Endometrial microvascular endothelial cells (primary cell): Measurements from ENCODE around the gene SYNGAP1. TPM values are rescaled to one million over a fixed set of nuclear protein-coding genes. Genes with fewer than 3 reads are reported as not detected.
"Not testable (repeated sequence)": the region's sequence is repeated elsewhere in the genome, so short reads cannot be mapped to it uniquely, and the experiment has no call there.

Source experiments
- in situ Hi-C: cut with HindIII; loops from 2 replicates; pipeline ENCODE4 v1.10.0; 2017; ENCODE audit warnings: low sequenced_read_pairs, low pct_unique_long_range_greater_than_20kb; ENCODE audit errors: inconsistent ontology term
- total RNA-seq: library from RNA; depleted of rRNA; stranded (reverse); fragments of >200 nt; gene quantifications from one replicate; pipeline ENCODE4 v1.2.3, GENCODE V29; 2015; ENCODE audit errors: inconsistent ontology term

The SYNGAP1 gene
- 1.7 TPM for total RNA-seq

DNA sequence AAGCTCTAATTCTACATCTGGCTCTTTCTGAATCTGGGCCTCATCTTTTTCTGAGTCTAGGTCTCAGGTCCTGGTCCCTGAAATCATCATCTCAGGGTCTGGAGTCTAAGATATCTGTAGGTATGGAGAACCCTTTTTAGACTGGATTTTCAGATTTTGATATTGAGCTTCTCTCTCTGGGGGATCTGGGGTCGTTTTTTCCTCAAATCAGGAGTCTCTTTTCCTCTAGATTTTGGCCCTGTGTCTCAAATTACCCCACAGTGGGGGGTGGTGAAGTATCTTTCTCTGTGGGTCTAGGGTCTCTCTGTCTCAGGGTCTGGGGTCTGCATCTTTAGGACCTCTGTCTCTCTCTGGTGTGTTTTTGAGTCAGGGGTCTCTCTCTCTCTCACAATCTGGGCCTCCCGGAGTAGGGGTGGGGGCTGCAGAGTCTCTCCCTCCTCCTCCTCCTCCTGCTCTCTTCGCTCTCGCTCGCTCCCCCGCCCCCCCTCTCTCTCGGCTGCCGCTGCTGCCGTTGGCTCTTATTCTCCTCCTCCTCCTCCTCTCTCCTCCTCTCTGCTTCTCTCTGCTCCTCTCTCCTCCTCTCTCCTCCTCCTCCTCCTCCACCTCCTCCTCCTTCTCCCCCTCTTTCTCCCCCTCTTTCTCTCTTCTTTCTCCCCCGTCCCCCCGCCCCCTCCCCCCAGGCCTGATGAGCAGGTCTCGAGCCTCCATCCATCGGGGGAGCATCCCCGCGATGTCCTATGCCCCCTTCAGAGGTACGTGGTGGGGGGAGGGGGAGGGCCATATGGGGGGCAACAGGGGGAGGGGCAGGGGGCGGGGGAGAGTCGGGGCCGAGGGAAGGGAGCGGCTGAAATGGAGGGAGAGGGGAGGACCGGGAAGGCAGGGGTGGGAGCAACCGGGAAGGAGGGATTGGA, at the start of gene SYNGAP1:
Gene SYNGAP1, plus strand, starts transcription at position 486 of the 911 bp plus-strand sequence. Its CDS starts 200 bp downstream, at position 686.
- in situ Hi-C loops, result no loop called here

DNA sequence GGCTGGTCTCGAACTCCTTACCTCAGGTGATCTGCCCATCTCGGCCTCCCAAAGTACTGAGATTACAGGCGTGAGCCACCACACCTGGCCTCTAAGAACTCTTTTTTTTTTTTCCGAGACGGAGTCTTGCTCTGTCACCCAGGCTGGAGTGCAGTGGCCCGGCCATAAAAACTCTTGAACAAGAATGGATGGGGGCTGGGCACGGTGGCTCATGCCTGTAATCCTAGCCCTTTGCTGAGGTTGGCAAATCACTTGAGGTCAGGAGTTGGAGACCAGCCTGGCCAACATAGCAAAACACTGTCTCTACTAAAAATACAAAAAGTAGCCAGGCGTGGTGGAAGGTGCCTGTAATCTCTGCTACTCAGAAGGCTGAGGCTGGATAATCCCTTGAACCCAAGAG, 48.0 kb upstream of the SYNGAP1 start:
- in situ Hi-C loops, result not testable (repeated sequence)

DNA sequence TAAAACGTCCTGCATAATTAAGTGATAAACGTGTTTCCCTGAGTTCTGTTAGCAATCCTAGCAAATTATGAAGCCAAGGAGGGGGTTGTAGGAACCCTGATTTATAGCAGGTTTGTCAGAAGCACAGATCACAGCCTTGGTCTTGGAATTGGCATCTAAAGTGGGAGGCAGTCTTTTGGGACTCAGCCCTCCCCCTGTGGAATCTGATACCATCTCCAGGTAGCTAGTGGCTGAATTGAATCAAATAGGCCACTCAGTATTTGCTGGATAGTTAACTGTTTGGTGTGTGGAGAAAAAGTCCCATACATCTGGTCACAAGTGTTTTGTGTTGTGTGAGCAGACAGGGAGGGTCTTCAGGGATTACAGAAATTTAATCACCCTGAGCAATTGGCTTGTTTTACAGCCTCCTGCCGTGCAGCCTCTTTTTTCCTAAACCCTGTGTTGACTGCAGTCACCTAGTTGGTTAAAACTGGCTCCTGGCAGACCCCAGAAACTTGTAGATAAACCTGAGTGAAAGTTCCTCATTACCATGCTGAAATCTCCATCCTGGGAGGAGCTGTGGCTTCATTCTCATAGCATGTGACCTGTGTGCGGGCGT, 47.2 kb upstream of the SYNGAP1 start:
- in situ Hi-C loops, result no loop called here

DNA sequence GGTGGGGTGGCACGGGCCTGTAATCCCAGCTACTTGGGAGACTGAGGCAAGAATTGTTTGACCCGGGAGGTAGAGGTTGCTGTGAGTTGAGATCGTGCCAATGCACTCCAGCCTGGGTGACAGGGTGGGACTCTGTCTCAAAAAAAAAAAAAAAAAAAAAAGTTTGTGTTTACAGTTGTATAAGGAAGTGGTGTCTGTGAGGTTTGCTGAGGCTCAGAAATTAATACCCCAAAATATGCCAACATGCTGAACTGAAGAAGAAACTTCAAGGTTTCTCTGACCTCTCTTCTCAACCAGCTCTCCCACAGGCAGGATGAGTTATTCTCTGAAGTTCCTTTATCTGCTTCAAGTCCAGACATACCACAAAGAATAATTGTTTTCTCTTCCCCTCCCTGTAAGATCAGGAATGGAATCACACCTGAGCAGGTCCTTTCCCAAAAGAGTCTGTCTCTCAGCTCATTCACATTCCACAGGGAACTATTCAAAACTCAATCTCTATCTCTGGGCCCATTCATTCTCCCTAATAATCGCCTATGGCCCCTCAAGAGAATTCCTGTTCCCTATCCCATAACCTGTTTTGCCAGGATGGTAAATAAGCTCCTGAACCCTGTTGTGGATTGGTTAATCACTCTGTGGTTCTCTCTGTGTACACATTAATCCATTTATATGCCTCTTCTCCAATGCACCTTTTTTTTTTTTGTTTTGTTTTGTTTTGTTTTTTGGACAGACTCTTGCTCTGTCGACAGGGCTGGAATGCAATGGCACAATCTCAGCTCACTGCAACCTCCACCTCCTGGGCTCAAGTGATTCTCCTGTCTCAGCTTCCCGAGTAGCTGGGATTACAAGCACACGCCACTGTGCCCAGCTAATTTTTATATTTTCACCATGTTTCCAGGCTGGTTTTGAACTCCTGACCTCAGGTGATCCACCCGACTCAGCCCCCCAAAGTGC, 45.6 kb upstream of the SYNGAP1 start:
- in situ Hi-C loops, result no loop called here

DNA sequence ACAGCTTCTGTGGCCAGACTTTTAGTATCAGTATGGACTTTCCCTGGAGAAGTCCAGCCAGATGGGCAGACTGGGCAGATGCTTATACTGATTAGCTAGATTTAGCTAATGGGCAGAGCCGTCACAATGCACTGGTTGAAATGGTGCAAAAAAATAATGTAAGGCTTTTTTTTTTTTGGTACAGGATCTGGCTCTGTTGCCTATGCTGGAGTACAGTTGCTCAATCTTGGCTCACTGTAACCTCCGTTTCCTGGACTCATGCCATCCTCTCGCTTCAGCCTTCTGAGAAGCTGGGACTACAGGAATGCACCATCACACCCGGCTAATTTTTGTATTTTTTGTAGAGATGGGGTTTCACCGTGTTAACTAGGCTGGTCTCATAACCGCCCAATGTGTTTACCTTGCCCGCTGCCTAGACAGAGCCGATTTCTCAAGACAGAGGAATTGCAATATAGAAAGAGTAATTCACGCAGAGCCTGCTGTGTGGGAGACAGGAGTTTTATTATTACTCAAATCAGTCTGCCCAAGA, 44.7 kb upstream of the SYNGAP1 start:
- in situ Hi-C loops, result no loop called here

DNA sequence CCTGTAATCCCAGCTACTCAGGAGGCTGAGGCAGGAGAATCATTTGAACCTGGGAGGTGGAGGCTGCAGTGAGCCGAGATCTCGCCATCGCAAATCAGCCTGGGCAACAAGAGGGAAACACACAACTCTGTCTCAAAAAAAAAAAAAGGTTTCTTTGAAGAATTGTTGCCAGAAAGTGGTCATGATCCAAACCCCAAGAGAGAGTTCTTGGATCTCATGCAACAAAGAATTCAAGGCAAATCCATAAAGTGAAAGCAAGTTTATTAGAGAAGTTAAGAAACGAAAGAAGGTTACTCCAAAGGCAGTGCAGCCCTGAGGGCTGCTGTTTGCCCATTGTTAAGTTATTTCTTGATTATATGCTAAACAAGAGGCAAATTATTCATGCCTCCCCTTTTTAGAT, 42.7 kb upstream of the SYNGAP1 start:
- in situ Hi-C loops, result no loop called here

DNA sequence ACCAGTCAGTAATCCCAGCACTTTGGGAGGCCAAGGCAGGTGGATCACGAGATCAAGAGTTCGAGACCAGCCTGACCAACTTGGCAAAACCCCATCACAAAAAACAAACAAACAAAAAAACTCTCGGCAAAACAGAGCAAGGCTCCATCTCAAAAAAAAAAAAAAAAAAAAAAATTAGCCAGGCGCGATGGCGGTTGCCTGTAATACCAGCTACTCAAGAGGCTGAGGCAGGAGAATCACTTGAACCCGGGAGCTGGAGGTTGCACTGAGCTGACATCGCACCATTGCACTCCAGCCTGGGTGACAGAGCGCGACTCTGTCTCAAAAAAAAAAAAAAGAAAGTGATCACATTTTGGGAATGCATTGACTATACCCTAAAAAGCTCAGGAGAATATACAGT, 40.7 kb upstream of the SYNGAP1 start:
- in situ Hi-C loops, result not testable (repeated sequence)

DNA sequence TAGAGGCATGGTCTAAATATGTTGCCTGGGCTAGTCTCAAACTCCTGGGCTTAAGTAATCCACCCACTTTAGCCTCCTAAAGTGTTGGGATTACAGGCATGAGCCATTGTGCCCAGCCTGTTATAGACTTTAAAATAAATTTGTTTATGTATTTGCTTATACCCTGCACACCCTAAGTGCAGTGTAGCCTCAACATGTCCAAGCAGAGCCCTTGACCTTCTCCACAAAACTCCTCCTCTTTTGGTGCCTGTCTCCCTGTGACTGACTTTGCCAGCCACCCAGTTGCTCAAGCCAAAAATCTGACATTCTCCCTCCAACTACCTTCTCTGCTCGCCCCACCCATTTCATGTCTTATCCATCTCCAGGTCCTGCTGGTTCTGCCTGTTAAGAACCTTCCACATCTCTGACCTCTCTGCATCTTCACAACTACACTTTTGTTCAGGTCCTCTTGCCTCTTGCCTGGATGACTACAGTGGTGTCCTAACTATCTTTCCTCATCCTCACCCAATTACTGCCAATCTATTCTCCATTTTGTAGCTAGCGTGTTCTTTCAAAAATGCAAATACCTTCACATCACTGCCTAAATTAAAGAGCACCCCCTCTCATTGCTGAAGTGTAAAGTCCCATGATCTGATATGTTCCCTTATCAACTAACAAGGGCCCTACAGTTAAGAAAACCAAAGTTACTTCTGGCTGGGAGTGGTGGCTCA, 39.4 kb upstream of the SYNGAP1 start:
- in situ Hi-C loops, result no loop called here

DNA sequence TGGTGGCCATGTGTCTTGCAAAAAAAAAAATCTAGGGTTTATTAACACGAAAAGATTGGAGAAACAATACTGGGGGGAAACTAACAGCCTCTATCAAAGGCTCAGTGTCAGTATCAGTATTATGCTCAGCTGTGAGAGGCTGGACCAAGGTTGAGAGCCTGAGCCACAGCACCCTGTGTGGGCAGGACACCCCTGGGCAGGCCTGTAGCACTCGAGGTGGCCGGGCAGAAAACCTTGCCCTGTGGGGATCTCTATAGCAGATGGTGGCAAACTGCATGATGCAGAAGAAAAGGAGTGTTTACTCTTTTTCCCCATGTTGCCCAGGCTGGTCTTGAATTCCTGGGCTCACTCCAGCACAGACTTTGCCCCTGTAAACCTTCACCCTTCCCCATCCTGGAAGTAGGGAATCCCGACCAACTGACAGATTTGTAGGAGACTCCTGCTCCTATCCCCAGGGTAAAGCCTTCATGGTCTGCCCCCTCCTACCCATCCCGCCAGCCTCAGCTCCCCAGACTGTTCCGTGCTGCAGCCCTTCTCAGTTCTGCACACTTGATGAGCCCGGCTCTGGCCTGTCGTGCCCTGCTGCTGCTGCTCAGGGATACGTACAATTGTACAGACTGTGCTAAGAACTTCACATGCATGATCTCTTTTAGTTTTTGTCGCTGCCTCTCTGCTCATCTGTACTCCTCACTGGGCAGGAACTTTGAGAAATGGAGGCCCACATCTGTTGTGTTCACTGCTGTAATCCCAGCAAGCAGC, 36.3 kb upstream of the SYNGAP1 start:
- in situ Hi-C loops, result no loop called here

DNA sequence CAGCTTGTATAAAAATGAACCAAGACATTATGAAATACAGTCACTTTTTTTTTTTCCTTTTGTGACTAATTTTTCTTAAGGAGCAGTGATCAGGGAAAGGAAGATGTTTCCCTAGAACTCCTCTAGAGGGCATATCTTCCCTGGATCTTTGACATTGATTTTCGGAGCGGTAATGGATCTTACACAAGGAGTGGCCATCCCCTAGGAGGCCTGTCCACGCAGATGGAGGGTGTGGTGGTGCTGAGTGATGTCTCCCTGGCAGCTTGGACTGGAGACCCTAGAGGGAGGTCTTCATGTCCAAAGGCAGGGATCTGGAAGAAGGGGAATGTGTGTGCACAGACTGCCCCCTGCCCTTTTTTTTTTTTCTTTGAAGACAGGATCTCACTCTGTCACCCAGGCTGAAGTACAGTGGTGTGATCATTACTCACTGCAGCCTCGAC, 35.3 kb upstream of the SYNGAP1 start:
- in situ Hi-C loops, result no loop called here

DNA sequence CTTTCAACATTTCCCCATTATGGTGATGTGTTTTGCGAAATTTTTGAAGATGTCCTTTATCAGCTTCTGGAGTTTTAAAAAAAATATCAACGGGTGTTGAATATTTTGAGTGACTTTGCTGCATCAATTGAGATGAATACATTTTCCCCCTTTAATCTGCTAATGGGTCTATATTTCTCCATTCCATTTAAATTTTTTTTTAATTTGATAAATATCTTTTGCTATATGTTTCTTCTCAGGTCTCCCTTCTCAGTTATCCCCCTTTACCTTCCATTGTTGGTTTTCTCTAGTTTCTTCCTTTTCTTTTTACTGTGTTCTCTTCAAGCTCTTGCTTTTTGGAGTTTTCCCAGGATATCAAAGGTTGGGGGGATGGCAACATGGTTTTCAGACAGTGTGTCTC, 29.7 kb upstream of the SYNGAP1 start:
- in situ Hi-C loops, result no loop called here

DNA sequence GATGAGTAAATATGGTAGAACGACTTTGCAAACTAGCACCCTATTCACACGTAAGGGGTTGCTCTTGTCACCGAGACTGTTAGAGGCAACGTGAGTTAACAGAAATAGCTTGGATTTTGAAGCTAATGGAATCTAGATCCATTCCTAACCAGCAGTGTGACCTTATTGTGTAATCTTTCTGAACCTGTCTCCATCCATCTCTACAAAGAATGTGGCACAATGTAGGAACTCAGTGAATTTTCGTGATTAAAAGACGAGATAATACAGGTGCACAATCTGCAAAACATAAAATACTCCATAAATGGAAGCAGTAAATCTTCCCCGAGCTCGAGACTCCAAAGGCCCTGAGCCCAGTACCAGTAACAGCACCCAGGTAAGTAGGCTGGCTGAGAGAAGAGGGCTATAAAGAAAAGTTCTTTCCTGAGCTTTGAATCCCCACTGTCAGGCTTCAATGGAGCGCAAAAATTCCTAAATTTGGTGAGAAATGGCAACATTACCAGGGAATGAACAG, 29.0 kb upstream of the SYNGAP1 start:
- in situ Hi-C loops, result no loop called here

DNA sequence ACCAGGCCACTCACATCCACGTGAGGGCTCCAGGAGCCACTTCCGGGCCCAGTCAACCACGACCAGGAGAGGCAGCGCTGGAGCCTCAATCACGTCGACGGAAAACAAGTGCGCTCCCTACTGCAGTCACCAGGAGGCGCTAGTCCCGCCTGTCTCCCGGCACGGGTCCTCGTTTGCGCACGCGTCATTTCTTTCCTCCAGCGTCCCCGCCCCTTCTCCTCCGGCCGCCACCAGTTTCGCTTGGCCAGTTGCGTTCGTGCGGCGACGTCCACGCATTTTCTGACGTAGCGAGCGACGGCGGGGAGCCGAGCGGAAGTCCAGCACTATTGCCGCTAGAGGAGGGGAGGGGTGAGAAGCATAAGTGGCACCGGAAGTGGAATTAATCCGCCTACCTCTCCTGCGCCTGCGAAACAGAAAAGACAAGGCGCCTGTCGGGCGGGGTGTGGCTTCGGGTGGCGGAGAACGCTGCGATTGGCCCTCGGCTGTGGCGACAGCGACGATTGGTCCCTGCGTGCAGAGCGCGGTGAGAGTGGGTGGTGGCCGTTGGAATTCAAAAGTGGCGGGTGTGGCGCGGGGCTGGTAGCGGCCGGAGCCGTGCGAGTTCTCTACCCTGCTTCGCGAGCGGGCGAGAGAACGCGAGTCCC, 28.5 kb upstream of the SYNGAP1 start, which contains the start of gene KIFC1:
Gene KIFC1, plus strand, starts transcription at position 546 of the 644 bp plus-strand sequence. CDS start 163 bp downstream, outside the sequence.
- in situ Hi-C loops, result no loop called here

DNA sequence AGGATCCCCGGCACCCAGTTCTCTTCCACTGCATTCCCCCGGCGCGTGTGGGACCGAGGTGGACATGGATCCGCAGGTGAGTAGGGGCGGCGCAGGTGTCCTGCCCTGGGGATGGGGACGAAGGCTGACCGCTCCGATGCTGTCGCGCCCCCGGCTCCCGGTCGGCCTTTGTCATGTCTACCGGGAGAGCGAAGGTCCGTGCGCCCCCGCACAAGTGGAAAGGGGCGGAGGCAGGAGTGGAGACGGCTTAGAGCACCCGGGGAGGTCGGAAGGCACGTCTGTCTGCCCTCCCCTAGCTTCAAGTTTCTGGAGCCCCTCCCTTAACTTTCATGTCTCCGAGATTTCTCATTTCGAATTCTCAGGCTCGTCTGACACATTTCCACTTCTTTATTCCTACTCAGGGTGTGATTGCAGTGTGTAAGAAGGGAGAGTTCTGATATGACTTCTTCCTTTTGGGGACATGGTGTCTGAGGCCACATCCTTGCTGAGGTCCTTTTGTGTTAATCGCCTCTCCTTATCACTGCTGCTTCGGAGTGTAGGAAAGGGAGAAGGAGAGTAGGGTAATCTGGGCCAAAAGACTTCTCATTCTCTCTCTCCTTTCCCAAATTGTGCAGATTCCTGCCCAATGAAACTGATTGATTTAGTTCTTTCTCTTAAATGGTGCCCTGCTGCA, 27.8 kb upstream of the SYNGAP1 start:
- in situ Hi-C loops, result no loop called here

DNA sequence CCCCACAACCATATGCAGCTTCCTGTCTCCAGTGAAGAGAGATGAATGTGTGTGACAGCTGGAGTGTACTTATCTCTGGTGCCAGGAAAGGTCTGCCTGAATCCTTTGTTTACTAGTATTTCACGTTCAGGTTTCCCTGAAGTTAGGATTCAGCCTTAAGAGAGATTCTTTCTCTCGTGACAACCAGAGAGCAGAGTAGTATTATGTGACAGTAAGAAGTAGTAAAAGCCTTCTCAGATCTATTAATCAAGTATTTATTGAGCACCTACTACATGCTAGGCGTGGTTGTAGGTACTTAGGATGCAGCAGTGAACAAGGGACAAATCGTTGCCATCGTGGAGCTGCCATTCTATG, 27.3 kb upstream of the SYNGAP1 start:
- in situ Hi-C loops, result no loop called here

DNA sequence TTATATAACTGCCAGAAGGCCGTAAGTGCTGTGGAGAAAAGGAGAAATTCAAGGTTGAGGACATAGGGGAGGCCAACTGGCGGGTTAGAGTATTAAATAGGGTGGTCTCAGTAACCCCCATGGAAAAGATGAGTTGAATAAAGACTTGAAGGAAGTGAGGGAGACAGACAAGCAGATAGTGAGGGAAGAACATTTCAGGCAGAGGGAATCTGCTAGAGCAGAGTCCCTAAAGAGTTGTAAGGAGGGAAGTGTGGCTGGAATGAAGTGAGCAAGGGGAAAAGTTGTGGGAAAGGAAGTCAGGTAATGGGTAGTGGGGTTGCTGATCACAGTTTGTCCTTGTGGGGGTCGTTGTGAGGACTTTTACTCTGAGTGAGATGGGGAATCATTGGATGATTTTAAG, 26.9 kb upstream of the SYNGAP1 start:
- in situ Hi-C loops, result no loop called here

DNA sequence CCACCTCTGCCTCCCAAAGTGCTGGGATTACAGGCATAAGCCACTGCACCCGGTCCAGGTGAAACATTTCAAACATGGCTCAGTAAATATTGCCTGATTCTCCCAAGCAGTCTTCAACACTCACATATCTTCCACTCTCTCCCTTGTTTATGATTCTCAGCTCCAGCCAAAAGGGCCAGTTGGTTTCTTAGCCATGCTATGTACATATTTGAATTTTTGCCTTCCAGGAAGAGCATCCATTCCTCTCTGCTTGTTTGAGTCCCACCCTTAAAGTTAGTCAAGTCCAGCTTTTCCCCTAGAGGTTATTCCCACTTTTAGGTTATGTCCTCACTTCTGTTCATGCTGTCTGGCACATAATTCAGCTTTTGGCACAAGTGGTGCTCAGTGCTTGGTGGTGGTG, 22.3 kb upstream of the SYNGAP1 start:
- in situ Hi-C loops, result no loop called here
